GM19397 (cell line): ENCODE measurements around the gene RPS14.

Experiments used
- ATAC-seq: cut with Tn5 transposase; IDR thresholded peaks from one replicate; pipeline ENCODE4 v1.9.1; 2021; ENCODE audit warnings: mild to moderate bottlenecking, moderate library complexity; ENCODE audit not compliant: unreplicated experiment

The RPS14 gene

GRCh38 chr5:150401376-150402228, 47.9 kb downstream of the RPS14 start:
- no peak for ATAC-seq

GRCh38 chr5:150401076-150401375, 48.5 kb downstream of the RPS14 start:
- no peak for ATAC-seq

- ATAC-seq, result no peak
These were observed 49.0 kb downstream of the RPS14 start for GRCh38 chr5:150400316-150401075.

GRCh38 chr5:150399524-150400211, 49.9 kb downstream of the RPS14 start:
- peak; percentile 16 for ATAC-seq

- peak; percentile 50 for ATAC-seq
These were observed 50.6 kb downstream of the RPS14 start for GRCh38 chr5:150398722-150399523.

- no peak for ATAC-seq
These were observed 51.5 kb downstream of the RPS14 start for GRCh38 chr5:150397782-150398721.

GRCh38 chr5:150397146-150397781, 52.3 kb downstream of the RPS14 start:
- no peak for ATAC-seq

- no peak for ATAC-seq
These were observed 53.3 kb downstream of the RPS14 start for GRCh38 chr5:150396267-150396666.

- ATAC-seq, result no peak
These were observed 53.9 kb downstream of the RPS14 start for GRCh38 chr5:150395688-150395975.

GRCh38 chr5:150394912-150395687, 54.4 kb downstream of the RPS14 start:
- no peak for ATAC-seq

GRCh38 chr5:150394131-150394530, 55.4 kb downstream of the RPS14 start:
- ATAC-seq, result no peak

- ATAC-seq, result no peak
These were observed 56.4 kb downstream of the RPS14 start for GRCh38 chr5:150393096-150393645.

- ATAC-seq, result no peak
These were observed 56.9 kb downstream of the RPS14 start for GRCh38 chr5:150392680-150393079.
